DOHH2 (cell line): Measurements from ENCODE around the gene GLP2R.

Experiments used
- H3F3A ChIP-seq: fragments of 200-600 bp; sonication (generic), shearing (Covaris generic); 2 replicates; pipeline ENCODE4 v1.6.0; 2016; ENCODE audit warnings: antibody characterized with exemption, mild to moderate bottlenecking; ENCODE audit not compliant: control insufficient read depth, insufficient read depth
- H3K27ac ChIP-seq: fragments of 200-600 bp; sonication (generic); 2 replicates; pipeline ENCODE4 v1.5.1; 2014; ENCODE audit warnings: low read depth, mild to moderate bottlenecking, low read length, moderate library complexity
- H3K27me3 ChIP-seq: fragments of 200-600 bp; sonication (generic); 2 replicates; pipeline ENCODE4 v1.6.1; 2014; ENCODE audit warnings: mild to moderate bottlenecking, low read length, mixed read lengths; ENCODE audit not compliant: control insufficient read depth
- H3K36me3 ChIP-seq: fragments of 200-600 bp; sonication (generic); 2 replicates; pipeline ENCODE4 v1.6.1; 2014; ENCODE audit warnings: mild to moderate bottlenecking, low read length, moderate library complexity, mixed read lengths; ENCODE audit not compliant: control insufficient read depth
- H3K4me1 ChIP-seq: fragments of 200-600 bp; sonication (generic); 2 replicates; pipeline ENCODE4 v1.6.1; 2014; ENCODE audit warnings: mild to moderate bottlenecking, low read length, mixed read lengths; ENCODE audit not compliant: control insufficient read depth
- H3K4me2 ChIP-seq: fragments of 200-600 bp; sonication (generic); 2 replicates; pipeline ENCODE4 v1.6.0; 2014; ENCODE audit warnings: mild to moderate bottlenecking, low read length, moderate library complexity
- H3K4me3 ChIP-seq: fragments of 200-600 bp; sonication (generic); 2 replicates; pipeline ENCODE4 v1.5.1; 2014; ENCODE audit warnings: mild to moderate bottlenecking, low read length, mixed read lengths
- H3K79me2 ChIP-seq: fragments of 200-600 bp; sonication (generic); 2 replicates; pipeline ENCODE4 v1.6.1; 2014; ENCODE audit warnings: mild to moderate bottlenecking, low read length, mixed read lengths; ENCODE audit not compliant: control insufficient read depth
- H3K9me2 ChIP-seq: fragments of 200-600 bp; sonication (generic); replicated peaks from 2 replicates; pipeline ENCODE4 v1.6.1; 2014; ENCODE audit warnings: mild to moderate bottlenecking, low read length, mixed read lengths; ENCODE audit not compliant: control insufficient read depth
- H3K9me3 ChIP-seq: fragments of 200-600 bp; sonication (generic); 2 replicates; pipeline ENCODE4 v1.6.1; 2014; ENCODE audit warnings: antibody characterized with exemption, low read length, mixed read lengths; ENCODE audit not compliant: control insufficient read depth, insufficient read depth
- H4K20me1 ChIP-seq: fragments of 200-600 bp; sonication (generic); 2 replicates; pipeline ENCODE4 v1.6.0; 2014; ENCODE audit warnings: low read depth, mild to moderate bottlenecking, antibody characterized with exemption, low read length, moderate library complexity; ENCODE audit not compliant: control insufficient read depth, insufficient read depth
- EZH2phosphoT487 ChIP-seq: fragments of 200-600 bp; sonication (generic); IDR thresholded peaks from 2 replicates; pipeline ENCODE4 v1.6.1; 2017; ENCODE audit warnings: borderline replicate concordance, mild to moderate bottlenecking, antibody characterized with exemption, low read length, moderate library complexity, mixed read lengths
- TF ChIP-seq, protein P1 (sequence below): fragments of 200-600 bp; sonication (generic); IDR thresholded peaks from one replicate; pipeline ENCODE4 v1.5.1; 2014; ENCODE audit warnings: antibody characterized with exemption, mild to moderate bottlenecking, low read depth, low read length; ENCODE audit not compliant: poor library complexity, severe bottlenecking

The GLP2R gene

DNA sequence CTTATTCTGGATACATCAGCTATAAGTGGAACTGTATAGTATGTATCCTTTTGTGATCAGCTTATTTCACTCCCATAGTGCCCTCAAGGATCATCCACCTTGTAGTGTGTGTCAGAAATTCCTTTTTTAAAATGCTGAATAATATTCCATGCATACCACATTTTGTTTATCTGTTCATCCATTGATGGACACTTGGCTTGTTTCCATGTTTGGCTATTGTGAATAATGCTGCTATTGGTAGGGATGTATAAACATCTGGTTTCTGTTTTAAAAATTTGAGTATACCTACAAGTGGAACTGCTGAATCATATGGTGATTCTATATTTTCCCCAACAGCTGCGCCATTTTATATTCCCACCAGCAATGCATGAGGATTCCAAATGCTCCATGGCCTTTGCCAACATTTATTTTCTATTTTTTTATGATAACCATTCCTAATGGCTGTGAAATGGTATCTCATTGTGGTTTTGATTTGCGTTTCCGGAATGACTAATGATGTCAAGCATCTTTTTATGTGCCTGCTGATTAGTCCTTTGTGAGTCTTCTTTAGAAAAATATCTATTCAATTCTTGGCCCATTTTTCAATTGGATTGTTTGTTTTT is 67.8 kb downstream of the GLP2R start:
- H3K4me1 ChIP-seq: no peaks in the 10 kb centered on the region
- H3F3A ChIP-seq: no peaks in the 10 kb centered on the region
- no peaks in the 10 kb centered on the region for H3K79me2 ChIP-seq
- H3K9me3 ChIP-seq: no peaks in the 10 kb centered on the region
- no peaks in the 10 kb centered on the region for H4K20me1 ChIP-seq
- no peak overlapping the region for H3K4me3 ChIP-seq
- no peaks in the 10 kb centered on the region for H3K36me3 ChIP-seq
- H3K27ac ChIP-seq: no peak overlapping the region
- TF ChIP-seq EZH2phosphoT487: no peak
- TF ChIP-seq, protein P1, sequence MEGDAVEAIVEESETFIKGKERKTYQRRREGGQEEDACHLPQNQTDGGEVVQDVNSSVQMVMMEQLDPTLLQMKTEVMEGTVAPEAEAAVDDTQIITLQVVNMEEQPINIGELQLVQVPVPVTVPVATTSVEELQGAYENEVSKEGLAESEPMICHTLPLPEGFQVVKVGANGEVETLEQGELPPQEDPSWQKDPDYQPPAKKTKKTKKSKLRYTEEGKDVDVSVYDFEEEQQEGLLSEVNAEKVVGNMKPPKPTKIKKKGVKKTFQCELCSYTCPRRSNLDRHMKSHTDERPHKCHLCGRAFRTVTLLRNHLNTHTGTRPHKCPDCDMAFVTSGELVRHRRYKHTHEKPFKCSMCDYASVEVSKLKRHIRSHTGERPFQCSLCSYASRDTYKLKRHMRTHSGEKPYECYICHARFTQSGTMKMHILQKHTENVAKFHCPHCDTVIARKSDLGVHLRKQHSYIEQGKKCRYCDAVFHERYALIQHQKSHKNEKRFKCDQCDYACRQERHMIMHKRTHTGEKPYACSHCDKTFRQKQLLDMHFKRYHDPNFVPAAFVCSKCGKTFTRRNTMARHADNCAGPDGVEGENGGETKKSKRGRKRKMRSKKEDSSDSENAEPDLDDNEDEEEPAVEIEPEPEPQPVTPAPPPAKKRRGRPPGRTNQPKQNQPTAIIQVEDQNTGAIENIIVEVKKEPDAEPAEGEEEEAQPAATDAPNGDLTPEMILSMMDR: no peak
- no peak overlapping the region for H3K4me2 ChIP-seq
- no peaks in the 10 kb centered on the region for H3K27me3 ChIP-seq
- H3K9me2 ChIP-seq: no peaks in the 10 kb centered on the region

DNA sequence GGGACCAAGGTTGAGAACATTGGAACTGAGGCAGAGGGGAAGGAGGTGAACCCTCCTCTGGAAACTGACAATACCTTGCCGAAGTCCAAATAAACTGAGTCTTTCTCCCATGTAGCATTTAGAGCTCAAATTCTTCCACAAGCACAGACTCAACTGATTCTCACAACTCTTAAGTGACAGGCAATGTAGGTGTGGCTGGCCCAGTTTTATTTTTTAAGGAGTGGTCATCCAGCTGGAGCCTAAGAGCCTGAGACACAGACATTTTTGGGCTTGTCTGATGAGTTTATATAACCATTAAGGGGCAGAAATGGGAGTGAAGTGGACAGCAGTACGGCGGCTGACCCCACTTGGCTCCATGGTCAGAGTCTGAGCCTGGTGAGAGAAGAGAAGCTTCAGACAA is 68.5 kb downstream of the GLP2R start:
- Histone ChIP-seq H3F3A (no peaks in the 10 kb centered on the region), H3K79me2 (no peaks in the 10 kb centered on the region), H3K4me3 (no peak overlapping the region), H3K4me2 (no peak overlapping the region), H3K27me3 (no peaks in the 10 kb centered on the region), H3K27ac (no peak overlapping the region), H3K9me3 (no peaks in the 10 kb centered on the region), H3K36me3 (no peaks in the 10 kb centered on the region), H3K9me2 (no peaks in the 10 kb centered on the region), H3K4me1 (no peaks in the 10 kb centered on the region), H4K20me1 (no peaks in the 10 kb centered on the region)
- TF ChIP-seq EZH2phosphoT487: no peak
- TF ChIP-seq, protein P1: no peak

DNA sequence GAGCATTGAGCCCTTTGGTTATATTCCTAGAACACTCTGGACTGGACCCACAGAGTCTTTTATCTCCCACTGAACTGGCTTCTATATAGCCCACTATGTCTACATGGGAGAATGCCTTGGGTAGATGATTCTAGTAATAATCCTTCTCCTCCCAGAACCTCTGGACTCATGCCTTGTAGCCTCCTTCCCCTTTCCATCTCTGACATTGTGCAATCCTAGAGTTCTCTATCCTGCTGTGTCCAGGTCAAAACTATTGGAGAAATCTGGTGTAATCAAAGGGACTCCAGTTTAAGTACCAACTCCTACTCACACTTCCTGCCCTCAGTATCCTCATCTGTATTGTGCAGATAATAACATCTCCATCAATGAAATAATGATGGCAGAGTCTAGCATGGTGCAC is 70.2 kb downstream of the GLP2R start:
- H3K79me2 ChIP-seq: no peaks in the 10 kb centered on the region
- no peaks in the 10 kb centered on the region for H3K9me3 ChIP-seq
- H3K27ac ChIP-seq: no peak overlapping the region
- TF ChIP-seq, protein P1: no peak
- TF ChIP-seq EZH2phosphoT487: no peak
- H4K20me1 ChIP-seq: no peaks in the 10 kb centered on the region
- no peak overlapping the region for H3K4me3 ChIP-seq
- no peak overlapping the region for H3K4me2 ChIP-seq
- H3K9me2 ChIP-seq: no peaks in the 10 kb centered on the region
- H3F3A ChIP-seq: no peaks in the 10 kb centered on the region
- no peaks in the 10 kb centered on the region for H3K36me3 ChIP-seq
- no peaks in the 10 kb centered on the region for H3K4me1 ChIP-seq
- no peaks in the 10 kb centered on the region for H3K27me3 ChIP-seq
